GM12878 (cell line): ENCODE data around the gene NHSL1. TPM values are rescaled to one million over a fixed set of nuclear protein-coding genes. Genes with fewer than 3 reads are reported as not detected.

Source experiments
- ATAC-seq: fragments of 200-7000 bp; cut with Tn5 transposase; 3 replicates; pipeline ENCODE4 v1.9.1; 2020; ENCODE audit warnings: mild to moderate bottlenecking, moderate library complexity
- BruUV-seq: library from RNA; stranded (reverse); fragments of 400-500 nt; replicated peaks from 2 replicates; lab custom pipeline; 2021; lab: Mats Ljungman, UMichigan
- CTCF ChIA-PET: fragments of 300-600 bp; sonication (Branson Sonifier 250); formaldehyde crosslinking; extraction: SDS; loops from one replicate; lab custom pipeline; 2021; ENCODE audit warnings: inconsistent platforms; lab: Yijun Ruan, JAX
- POLR2A ChIA-PET: fragments of 350-600 bp; formaldehyde crosslinking; extraction: SDS; loops from one replicate; lab custom pipeline; 2021; ENCODE audit warnings: inconsistent platforms; lab: Charles Lee
- RAD21 ChIA-PET: fragments of 300-600 bp; sonication (Branson Sonifier 250); formaldehyde crosslinking; loops from one replicate; lab custom pipeline; 2023; ENCODE audit warnings: antibody characterized with exemption; ENCODE audit not compliant: unreplicated experiment; lab: Charles Lee
- SMC1A ChIA-PET: fragments of 300-600 bp; sonication (Branson Sonifier 250); formaldehyde crosslinking; loops from one replicate; lab custom pipeline; 2023; ENCODE audit not compliant: unreplicated experiment, uncharacterized antibody; lab: Charles Lee
- DNase-seq: peaks from one replicate; pipeline ENCODE4 v3.0.0-alpha.2; 2011; ENCODE audit warnings: low read depth, low spot score
- FAIRE-seq: peaks from 3 replicates; lab custom pipeline; 2011; peaks lifted over from hg19 to GRCh38; lab: Jason Lieb, UNC
- H2AFZ ChIP-seq: 2 replicates; pipeline ENCODE4 v1.6.0; 2011; ENCODE audit warnings: low read depth, low read length, control low read depth; ENCODE audit not compliant: control insufficient read depth
- H3K27ac ChIP-seq: 2 replicates; pipeline ENCODE4 v1.5.1; 2011; ENCODE audit warnings: control low read depth; ENCODE audit not compliant: control insufficient read depth, insufficient read depth
- H3K27me3 ChIP-seq, 2 experiments: replicated peaks in 1 of 2; 2 replicates each; pipeline versions ENCODE4 v1.6.0 to v1.6.1; 2011; ENCODE audit warnings: low read length in 1 of 2; ENCODE audit not compliant: control insufficient read depth in 2 of 2, insufficient read depth in 2 of 2
- H3K36me3 ChIP-seq, 2 experiments: 2 replicates each; pipeline ENCODE4 v1.5.1; 2011; ENCODE audit warnings: low read length in 1 of 2; ENCODE audit not compliant: control insufficient read depth in 2 of 2, insufficient read depth in 2 of 2
- H3K4me1 ChIP-seq: 2 replicates; pipeline ENCODE4 v1.6.1; 2011; ENCODE audit warnings: mild to moderate bottlenecking, low read length, moderate library complexity, mixed read lengths; ENCODE audit not compliant: control insufficient read depth, insufficient read depth
- H3K4me2 ChIP-seq: 2 replicates; pipeline ENCODE4 v1.6.0; 2011; ENCODE audit warnings: control low read depth; ENCODE audit not compliant: control insufficient read depth, insufficient read depth
- H3K4me3 ChIP-seq: fragments of 200-600 bp; sonication (generic); 2 replicates; pipeline ENCODE4 v1.5.1; 2016
- H3K79me2 ChIP-seq: 2 replicates; pipeline ENCODE4 v1.6.0; 2011; ENCODE audit warnings: low read length; ENCODE audit not compliant: control insufficient read depth, insufficient read depth
- H3K9ac ChIP-seq: 2 replicates; pipeline ENCODE4 v1.8.0; 2011; ENCODE audit warnings: low read length, control low read depth, mixed read lengths; ENCODE audit not compliant: control insufficient read depth, insufficient read depth
- H3K9me3 ChIP-seq: replicated peaks from 3 replicates; pipeline ENCODE4 v1.5.1; 2011; ENCODE audit warnings: mild to moderate bottlenecking, low read length; ENCODE audit not compliant: control insufficient read depth, insufficient read depth
- H4K20me1 ChIP-seq: 2 replicates; pipeline ENCODE4 v1.6.0; 2011; ENCODE audit not compliant: control insufficient read depth, insufficient read depth
- CBX3 ChIP-seq: fragments of 200-600 bp; sonication (generic); IDR thresholded peaks from 2 replicates; pipeline ENCODE4 v1.6.1; 2016; ENCODE audit warnings: low read depth, borderline replicate concordance
- ETV6 ChIP-seq, 2 experiments: fragments of 450-650 bp in 1 of 2; IDR thresholded peaks in 1 of 2; conservative IDR thresholded peaks in 1 of 2; 2 replicates each; pipeline ENCODE4 v1.6.1; 2014; ENCODE audit warnings: antibody characterized with exemption in 1 of 2, borderline replicate concordance in 1 of 2, low read depth in 1 of 2, mild to moderate bottlenecking in 1 of 2, moderate library complexity in 1 of 2
- FOXM1 ChIP-seq: IDR thresholded peaks from 2 replicates; pipeline ENCODE4 v1.6.1; 2012; ENCODE audit warnings: low read depth, mild to moderate bottlenecking, inconsistent platforms, low read length, moderate library complexity
- NFYA ChIP-seq: IDR thresholded peaks from 2 replicates; pipeline ENCODE4 v1.6.1; 2011; ENCODE audit warnings: low read depth, mild to moderate bottlenecking, low read length, improper control_type of control experiment, borderline replicate concordance
- NRF1 ChIP-seq: conservative IDR thresholded peaks from 2 replicates; pipeline ENCODE4 v1.6.1; 2011; ENCODE audit warnings: mild to moderate bottlenecking, low read depth, low read length, improper control_type of control experiment
- RAD51 ChIP-seq: fragments of 450-650 bp; IDR thresholded peaks from 2 replicates; pipeline ENCODE4 v1.6.1; 2016; ENCODE audit warnings: moderate library complexity, mild to moderate bottlenecking, inconsistent platforms
- SMARCA5 ChIP-seq: fragments of 450-650 bp; IDR thresholded peaks from 2 replicates; pipeline ENCODE4 v1.6.1; 2017; ENCODE audit warnings: mild to moderate bottlenecking
- YY1 ChIP-seq: IDR thresholded peaks from 2 replicates; pipeline ENCODE4 v1.6.1; 2011; ENCODE audit warnings: low read depth, mild to moderate bottlenecking, low read length
- ZBTB4 ChIP-seq: fragments of 450-650 bp; formaldehyde crosslinking; IDR thresholded peaks from 2 replicates; pipeline ENCODE4 v1.4.0; 2022; ENCODE audit warnings: mild to moderate bottlenecking, moderate library complexity
- WGBS: methylation state at CpG from one replicate; pipeline ENCODE4 v1.1.6; 2016; ENCODE audit warnings: low lambda C conversion rate; ENCODE audit not compliant: insufficient replicate concordance, insufficient coverage; ENCODE audit errors: missing lambda C conversion rate; 5-methylcytosine and 5-hydroxymethylcytosine counted together
- in situ Hi-C: fragments of 300-500 bp; cut with MboI; formaldehyde crosslinking; loops from 9 replicates; pipeline ENCODE4 v1.14.3; 2018; ENCODE audit warnings: mixed read lengths
- intact Hi-C: fragments of 100-400 bp; cut with micrococcal nuclease; formaldehyde crosslinking; loops from one replicate; pipeline ENCODE4 v1.14.2; 2022; ENCODE audit not compliant: unreplicated experiment
- polyA plus RNA-seq, 11 experiments: library from polyadenylated mRNA; depleted of rRNA in 4 of 11; unstranded in 6 of 11; stranded (reverse) in 5 of 11; fragments of >200 nt; fragmentation: Nextera tagmentation in 4 of 11; fragmentation: Illumina TruSeq in 1 of 11; extraction: Ambion mirVana in 4 of 11; extraction: Trizol in 1 of 11; gene quantifications; 1 replicate in 1 of 11; 2 replicates in 10 of 11; pipeline versions ENCODE4 v1.2.1 to v1.2.3, GENCODE V29; 2011 to 2016; ENCODE audit warnings: inconsistent platforms in 2 of 11, missing spikeins in 2 of 11, low read depth in 1 of 11
- total RNA-seq, 4 experiments: library from RNA; depleted of rRNA in 3 of 4; stranded (reverse); fragments of >200 nt in 3 of 4; fragmentation: Illumina TruSeq in 1 of 4; extraction: Trizol in 1 of 4; gene quantifications; 2 replicates each; pipeline versions ENCODE4 v1.2.1 to v1.2.3, GENCODE V29; 2013 to 2021

The NHSL1 gene
- total and polyA plus RNA-seq, 10 of the 15 experiments (the other 5 are each of a cell fraction or from before 2014, with no cell fraction given) = 0.26 to 14.1 (median 0.90) TPM

GRCh38 chr6:138509371-138509770, 10.1 kb upstream of the NHSL1 start (continued):
- TF ChIP-seq YY1 = peak; percentile 22; the same call in 1 of the 2 replicates

GRCh38 chr6:138508676-138508988, 9.3 kb upstream of the NHSL1 start:
- Histone ChIP-seq H3K9me3 (no peaks in the 10 kb centered on the region), H3K27me3 (no peaks in the 10 kb centered on the region)
- no peak for TF ChIP-seq ETV6 (conservative IDR thresholded peaks at IDR 0.05 in 1 of 2, IDR thresholded peaks at IDR 0.05 in 1 of 2; ENCODE audit: borderline replicate concordance in 1 of 2, low read depth in 1 of 2)
- no peak for TF ChIP-seq FOXM1
- TF ChIP-seq CBX3 = no peak
- TF ChIP-seq RAD51 = no peak
- TF ChIP-seq SMARCA5 = no peak
- no peak for TF ChIP-seq NRF1
- no peak for TF ChIP-seq NFYA
- TF ChIP-seq ZBTB4 (CRISPR knock-in tag) = no peak
- TF ChIP-seq, all 136 proteins: peak for 0
- BruUV-seq = no TSS peak
- H3K4me2 ChIP-seq = no peak overlapping the region
- no peaks in the 10 kb centered on the region for H4K20me1 ChIP-seq
- ChIA-PET SMC1A (interaction anchor here (0.6 to 10.1 kb wide), 37 partner anchors 10 to 402 kb away, joined by 3 to 234 read pairs (median 6); partner anchors contain the start of genes CCDC28A, HEBP2, NHSL1 and PERP), CTCF (interaction anchor here (0.6 to 12.2 kb wide), 48 partner anchors 10 to 810 kb away, joined by 3 to 387 read pairs (median 4); partner anchors contain the start of genes HEBP2 and NHSL1), RAD21 (interaction anchor here (0.6 to 17.2 kb wide), 33 partner anchors 8 to 508 kb away, joined by 3 to 202 read pairs (median 4); partner anchors contain the start of genes HEBP2 and NHSL1), POLR2A (interaction anchor here (1.3 to 1.6 kb wide), 4 partner anchors 12 to 79 kb away, joined by 3 to 6 read pairs (median 4); no protein-coding TSS in a partner anchor)
- H3K27ac ChIP-seq = no peak overlapping the region
- H3K4me1 ChIP-seq = no peaks in the 10 kb centered on the region
- intact Hi-C loops = loop anchor here (2.0 to 10.0 kb wide), 2 partner anchors 204 to 392 kb away; no protein-coding TSS in a partner anchor
- no peaks in the 10 kb centered on the region for H3K36me3 ChIP-seq
- WGBS = 41% methylated on average over 2 of the region's 2 CpGs
- in situ Hi-C loops = no loop called here
- H3K4me3 ChIP-seq = no peak overlapping the region
- no peak for DNase-seq
- no peak for FAIRE-seq
- ATAC-seq = no peak
- H3K79me2 ChIP-seq = no peaks in the 10 kb centered on the region
- no peak overlapping the region for H2AFZ ChIP-seq
- H3K9ac ChIP-seq = no peak overlapping the region
